ENCODE data around the gene CTSC.

CTSC gene

GRCh38 chr11:88367310-88367709 lies 29.8 kb upstream of the CTSC start:
- TF ChIP-seq POLR2A (IDR thresholded peaks at IDR 0.05; ENCODE audit: extremely low read depth, insufficient read length) (no peak), MYC (IDR thresholded peaks at IDR 0.05; ENCODE audit: low read depth, low read length) (no peak), MAX (IDR thresholded peaks at IDR 0.05; ENCODE audit: low read depth, low read length) (no peak), CTCF (IDR thresholded peaks at IDR 0.05; ENCODE audit: low read depth, low read length) (no peak)
- DNase-seq (ENCODE audit: low read depth): no peak
- H3K4me3 ChIP-seq (ENCODE audit: low read depth, low read length): no peak overlapping the region

GRCh38 chr11:88363648-88364065 lies 26.1 kb upstream of the CTSC start:
- H3K4me3 ChIP-seq (ENCODE audit: low read depth, low read length): no peak overlapping the region
- TF ChIP-seq POLR2A (IDR thresholded peaks at IDR 0.05; ENCODE audit: extremely low read depth, insufficient read length) (no peak), MAX (IDR thresholded peaks at IDR 0.05; ENCODE audit: low read depth, low read length) (no peak), MYC (IDR thresholded peaks at IDR 0.05; ENCODE audit: low read depth, low read length) (peak; percentile 8; the same call in 1 of the 2 replicates)
- peak; percentile 83 for DNase-seq (ENCODE audit: low read depth)

- TF ChIP-seq POLR2A (IDR thresholded peaks at IDR 0.05; ENCODE audit: extremely low read depth, insufficient read length) (no peak), MAX (IDR thresholded peaks at IDR 0.05; ENCODE audit: low read depth, low read length) (no peak), MYC (IDR thresholded peaks at IDR 0.05; ENCODE audit: low read depth, low read length) (no peak), CTCF (IDR thresholded peaks at IDR 0.05; ENCODE audit: low read depth, low read length) (no peak)
- H3K4me3 ChIP-seq (ENCODE audit: low read depth, low read length): no peak overlapping the region
- peak; percentile 54 for DNase-seq (ENCODE audit: low read depth)
These were observed 25.5 kb upstream of the CTSC start for GRCh38 chr11:88363004-88363403.

GRCh38 chr11:88360141-88360540 lies 22.6 kb upstream of the CTSC start:
- TF ChIP-seq CTCF (IDR thresholded peaks at IDR 0.05; ENCODE audit: low read depth, low read length) (no peak), POLR2A (IDR thresholded peaks at IDR 0.05; ENCODE audit: extremely low read depth, insufficient read length) (no peak), MAX (IDR thresholded peaks at IDR 0.05; ENCODE audit: low read depth, low read length) (no peak), MYC (IDR thresholded peaks at IDR 0.05; ENCODE audit: low read depth, low read length) (no peak)
- no peak overlapping the region for H3K4me3 ChIP-seq (ENCODE audit: low read depth, low read length)
- no peak for DNase-seq (ENCODE audit: low read depth)

- DNase-seq (ENCODE audit: low read depth): peak; percentile 80
- no peak for TF ChIP-seq CTCF (IDR thresholded peaks at IDR 0.05; ENCODE audit: low read depth, low read length)
- no peak for TF ChIP-seq POLR2A (IDR thresholded peaks at IDR 0.05; ENCODE audit: extremely low read depth, insufficient read length)
- 0 out of 2 replicates have a peak, but pooled peaks have one; percentile 42 for TF ChIP-seq MYC (IDR thresholded peaks at IDR 0.05; ENCODE audit: low read depth, low read length)
- TF ChIP-seq MAX (IDR thresholded peaks at IDR 0.05; ENCODE audit: low read depth, low read length): no peak
- H3K4me3 ChIP-seq (ENCODE audit: low read depth, low read length): no peak overlapping the region
These were observed 22.0 kb upstream of the CTSC start for GRCh38 chr11:88359541-88359940.

GRCh38 chr11:88359114-88359513 lies 21.6 kb upstream of the CTSC start:
- TF ChIP-seq CTCF (IDR thresholded peaks at IDR 0.05; ENCODE audit: low read depth, low read length) (no peak), MAX (IDR thresholded peaks at IDR 0.05; ENCODE audit: low read depth, low read length) (no peak), MYC (IDR thresholded peaks at IDR 0.05; ENCODE audit: low read depth, low read length) (no peak), POLR2A (IDR thresholded peaks at IDR 0.05; ENCODE audit: extremely low read depth, insufficient read length) (no peak)
- no peak overlapping the region for H3K4me3 ChIP-seq (ENCODE audit: low read depth, low read length)
- no peak for DNase-seq (ENCODE audit: low read depth)
